ENCODE results near the gene RBP7. TPM values are rescaled to one million over a fixed set of nuclear protein-coding genes. Genes with fewer than 3 reads are reported as not detected.

Gene RBP7
- total and polyA plus RNA-seq, 2 donors (not counting 3 experiments of a cell fraction or from before 2014, with no cell fraction given): not detected

- BruUV-seq (replicated peaks): no TSS peak
- Histone ChIP-seq H3K27me3 (ENCODE audit: control insufficient read depth in 2 of 2, insufficient read depth in 2 of 2, low read length in 2 of 2) (no peaks in the 10 kb centered on the region), H3K9me3 (replicated peaks; ENCODE audit: control insufficient read depth, insufficient read depth, low read length) (no peaks in the 10 kb centered on the region), H3K79me2 (ENCODE audit: control insufficient read depth, insufficient read depth, low read length) (peaks cover 45% of the 10 kb centered on the region), H2AFZ (ENCODE audit: low read depth, low read length) (no peak overlapping the region), H4K20me1 (replicated peaks; ENCODE audit: control insufficient read depth, extremely low read depth, insufficient read depth, low read length) (no peaks in the 10 kb centered on the region), H3K4me1 (ENCODE audit: control insufficient read depth, extremely low read depth, insufficient read depth, low read length) (no peaks in the 10 kb centered on the region), H3K4me2 (ENCODE audit: insufficient read depth, low read length) (no peak overlapping the region), H3K36me3 (ENCODE audit: control insufficient read depth in 2 of 2, extremely low read depth in 1 of 2, insufficient read depth in 2 of 2, low read length in 2 of 2) (no peaks in the 10 kb centered on the region), H3K27ac (ENCODE audit: insufficient read depth, low read depth, low read length) (no peak overlapping the region), H3K4me3 (replicated peaks in 1 of 3; ENCODE audit: insufficient read depth in 1 of 3, low read depth in 1 of 3, low read length in 3 of 3) (no peak overlapping the region), H3K9ac (replicated peaks; ENCODE audit: extremely low read depth, insufficient read depth, low read length) (no peak overlapping the region), H3K9me1 (replicated peaks; ENCODE audit: control insufficient read depth, extremely low read depth, insufficient read depth, low read length) (no peaks in the 10 kb centered on the region)
- DNase-seq (ENCODE audit: low read depth, low spot score) (no peak), FAIRE-seq (no peak)
- POLR2A ChIA-PET: no interaction called here
- dilution Hi-C loops (cut with MboI; ENCODE audit: extremely low pct_ligation_motif_present, low sequenced_read_pairs): no loop called here
- TF ChIP-seq MYC (IDR thresholded peaks at IDR 0.05; ENCODE audit: low read depth, low read length) (no peak), MAX (IDR thresholded peaks at IDR 0.05; ENCODE audit: insufficient read depth, insufficient read length) (no peak), CTCF (IDR thresholded peaks at IDR 0.05; ENCODE audit: extremely low read depth in 1 of 2, insufficient read depth in 1 of 2, low read depth in 1 of 2, low read length in 2 of 2) (no peak), JUN (IDR thresholded peaks at IDR 0.05; ENCODE audit: borderline replicate concordance, insufficient read depth, insufficient read length, low read depth) (no peak), GATA2 (IDR thresholded peaks at IDR 0.05; ENCODE audit: insufficient read depth, insufficient read length, low read depth, low read length) (no peak), POLR2AphosphoS5 (IDR thresholded peaks at IDR 0.05; ENCODE audit: insufficient read depth, low read depth, low read length) (no peak), EZH2 (IDR thresholded peaks at IDR 0.05; ENCODE audit: borderline replicate concordance, low read depth, low read length, severe bottlenecking) (no peak), FOS (IDR thresholded peaks at IDR 0.05; ENCODE audit: borderline replicate concordance, insufficient read depth, low read length) (no peak), POLR2A (IDR thresholded peaks at IDR 0.05; ENCODE audit: low read depth, low read length) (no peak)
- CTCF ChIA-PET: interaction anchor here (1.5 kb wide), 1 partner anchor 9 kb away, joined by 6 read pairs; no protein-coding TSS in a partner anchor
- intact Hi-C loops (cut with micrococcal nuclease): no loop called here
Measured at GRCh38 chr1:10052347-10052746, 55.3 kb downstream of the RBP7 start.

All from endothelial cell of umbilical vein (primary cell).